Measurements from ENCODE around the gene DCUN1D3. TPM values are rescaled to one million over a fixed set of nuclear protein-coding genes. Genes with fewer than 3 reads are reported as not detected.

DCUN1D3 gene
- total and polyA plus RNA-seq, 2 experiments from 2014 or later, result 8.5 to 13.7 TPM

GRCh38 chr16:20830372-20830771, 69.8 kb downstream of the DCUN1D3 start:
- no peak for DNase-seq (ENCODE audit: low spot score)
- no peak for ATAC-seq
- no peaks in the 10 kb centered on the region for H4K20me1 ChIP-seq (replicated peaks; ENCODE audit: insufficient read depth)
- peaks cover 4% of the 10 kb centered on the region; the same call in 1 of the 2 replicates for H3K36me3 ChIP-seq (ENCODE audit: insufficient read depth)
- H3K4me3 ChIP-seq, result no peak overlapping the region
- Mint-ChIP-seq H3K4me3 (no peak overlapping the region), H3K9me3 (no peaks in the 10 kb centered on the region), H3K4me1 (no peaks in the 10 kb centered on the region), H3K27ac (no peak overlapping the region), H3K27me3 (ENCODE audit: insufficient read depth, low read depth, poor library complexity) (peaks cover 2% of the 10 kb centered on the region), H3K36me3 (ENCODE audit: low read depth) (peaks cover 17% of the 10 kb centered on the region; the same call in 2 of the 3 replicates)
- H3F3A ChIP-seq (replicated peaks; ENCODE audit: low read depth), result no peaks in the 10 kb centered on the region
- H2AFZ ChIP-seq, result no peak overlapping the region
- H3K27ac ChIP-seq (ENCODE audit: low read depth), result no peak overlapping the region
- no peaks in the 10 kb centered on the region for H3K27me3 ChIP-seq (ENCODE audit: insufficient read depth)
- TF ChIP-seq EZH2 (IDR thresholded peaks at IDR 0.05; ENCODE audit: low read depth, unreplicated experiment), result no peak
- TF ChIP-seq CTCF (conservative IDR thresholded peaks at IDR 0.05; ENCODE audit: low read depth in 2 of 2), result no peak
- TF ChIP-seq ETS1 (IDR thresholded peaks at IDR 0.05), result no peak
- no peak for TF ChIP-seq CREB1 (CRISPR knock-in tag; IDR thresholded peaks at IDR 0.05; ENCODE audit: low read depth)
- TF ChIP-seq NANOG (IDR thresholded peaks at IDR 0.05; ENCODE audit: borderline replicate concordance), result no peak
- no peaks in the 10 kb centered on the region for H3K9me2 ChIP-seq (ENCODE audit: insufficient read depth)
- no peaks in the 10 kb centered on the region for H3K4me1 ChIP-seq (ENCODE audit: insufficient read depth)
- H3K4me2 ChIP-seq, result no peak overlapping the region
- no peaks in the 10 kb centered on the region for H3K79me2 ChIP-seq (replicated peaks; ENCODE audit: insufficient read depth)

- H3K4me2 ChIP-seq, result no peak overlapping the region
- no peak for ATAC-seq
- no peak overlapping the region for H2AFZ ChIP-seq
- no peak overlapping the region for H3K27ac Mint-ChIP-seq
- H3K9me2 ChIP-seq (ENCODE audit: insufficient read depth), result no peaks in the 10 kb centered on the region
- H3K27ac ChIP-seq (ENCODE audit: low read depth), result no peak overlapping the region
- H4K20me1 ChIP-seq (replicated peaks; ENCODE audit: insufficient read depth), result no peaks in the 10 kb centered on the region
- H3F3A ChIP-seq (replicated peaks; ENCODE audit: low read depth), result no peaks in the 10 kb centered on the region
- no peak overlapping the region for H3K4me3 ChIP-seq
- DNase-seq (ENCODE audit: low spot score), result no peak
- peaks cover 4% of the 10 kb centered on the region; the same call in 1 of the 2 replicates for H3K36me3 ChIP-seq (ENCODE audit: insufficient read depth)
- H3K36me3 Mint-ChIP-seq (ENCODE audit: low read depth), result peaks cover 9% of the 10 kb centered on the region; the same call in 2 of the 3 replicates
- TF ChIP-seq CTCF (conservative IDR thresholded peaks at IDR 0.05; ENCODE audit: low read depth in 2 of 2) (no peak), JUNB (IDR thresholded peaks at IDR 0.05; ENCODE audit: unreplicated experiment) (no peak), ZNF331 (CRISPR knock-in tag; IDR thresholded peaks at IDR 0.05; ENCODE audit: low read depth) (no peak)
- H3K9me3 Mint-ChIP-seq, result no peaks in the 10 kb centered on the region
- H3K27me3 ChIP-seq (ENCODE audit: insufficient read depth), result no peaks in the 10 kb centered on the region
- H3K4me3 Mint-ChIP-seq, result no peak overlapping the region
- no peaks in the 10 kb centered on the region for H3K79me2 ChIP-seq (replicated peaks; ENCODE audit: insufficient read depth)
- no peaks in the 10 kb centered on the region for H3K4me1 ChIP-seq (ENCODE audit: insufficient read depth)
- no peaks in the 10 kb centered on the region for H3K4me1 Mint-ChIP-seq
- H3K27me3 Mint-ChIP-seq (ENCODE audit: insufficient read depth, low read depth, poor library complexity), result peaks cover 2% of the 10 kb centered on the region
These were observed 70.6 kb downstream of the DCUN1D3 start for GRCh38 chr16:20829536-20829935.
